Pancreas (tissue), 10 donors: Measurements from ENCODE around the gene COPE. TPM values are rescaled to one million over a fixed set of nuclear protein-coding genes. Genes with fewer than 3 reads are reported as not detected.

Experiments used
- ATAC-seq, 4 donors: fragments of 200-7000 bp; cut with Tn5 transposase; one replicate each; pipeline versions ENCODE4 v1.8.0 to v1.9.1; 2020; ENCODE audit warnings: mild to moderate bottlenecking in 4 of 4, moderate library complexity in 4 of 4
- DNase-seq, 6 donors: peaks; one replicate each; pipeline ENCODE4 v3.0.0-alpha.2; 2020
- FAIRE-seq: peaks from 2 replicates; lab custom pipeline; 2012; peaks lifted over from hg19 to GRCh38; lab: Jason Lieb, UNC
- H3K27ac ChIP-seq, 4 donors: fragments of 200-600 bp; sonication (generic); 1 replicate in 3 of 4; 2 replicates in 1 of 4; pipeline versions ENCODE4 v1.5.0 to v1.8.0; 2020
- H3K27me3 ChIP-seq, 4 donors: fragments of 200-600 bp; one replicate each; pipeline ENCODE4 v1.8.0; 2021
- H3K36me3 ChIP-seq, 3 donors: fragments of 200-600 bp; sonication (generic) in 1 of 3; one replicate each; pipeline versions ENCODE4 v1.5.0 to v1.8.0; 2020 to 2021
- H3K4me1 ChIP-seq, 3 donors: fragments of 200-600 bp; one replicate each; pipeline ENCODE4 v1.8.0; 2021
- H3K4me3 ChIP-seq, 4 donors: fragments of 200-600 bp; sonication (generic) in 2 of 4; one replicate each; pipeline versions ENCODE4 v1.5.0 to v1.8.0; 2020 to 2021
- H3K9me3 ChIP-seq, 4 donors: fragments of 200-600 bp; one replicate each; pipeline ENCODE4 v1.8.0; 2021
- WGBS, 2 donors: extraction: QIAGEN DNeasy Blood & Tissue Kit; methylation state at CpG; one replicate each; pipeline ENCODE4 v1.1.7; 2013; 5-methylcytosine and 5-hydroxymethylcytosine counted together
- intact Hi-C, 3 donors: fragments of 100-400 bp; cut with DNase I; formaldehyde crosslinking; loops; one replicate each; pipeline versions ENCODE4 v1.11.1 to v1.14.2; 2022
- polyA plus RNA-seq, 2 donors: library from polyadenylated mRNA; stranded (reverse); fragments of 200-250 nt; gene quantifications; one replicate each; pipeline ENCODE4 v1.2.3, GENCODE V29; 2013
- total RNA-seq, 6 donors: library from RNA; stranded (reverse); fragmentation: NEBNext Ultra II Directional in 4 of 6; extraction: Animal tissue kit (Norgen Biotek cat#: 25700) in 4 of 6; gene quantifications; one replicate each; pipeline versions ENCODE4 v1.2.1 to v1.2.4, GENCODE V29; 2021 to 2023
- TF ChIP-seq, protein P1 (sequence below), 4 donors: fragments of 200-600 bp; sonication (generic) in 3 of 4; IDR thresholded peaks; one replicate each; pipeline versions ENCODE4 v1.5.0 to v1.8.0; 2021; ENCODE audit warnings: antibody characterized with exemption in 4 of 4
- donor health status: healthy with polysubstance abuse.
- donor health status: DM: no; HTN: no; CAD: no; lungs with moderate emphysema.
- donor health status: DM: no; HTN: no; CAD: no.
- donor health status: control.
- donor health status: control.
- donor health status: Bipolar disorder and iron deficiency.
- donor health status: DM: yes; HTN: yes; CAD: no.
- donor health status: DM: no; HTN: no; CAD: no.
- donor health status: DM: no; HTN: no; CAD: no.
- donor health status: DM: yes; HTN: yes; CAD: no.

COPE gene
- total and polyA plus RNA-seq, 8 donors: 58.2 to 200 (median 94.2) TPM

DNA sequence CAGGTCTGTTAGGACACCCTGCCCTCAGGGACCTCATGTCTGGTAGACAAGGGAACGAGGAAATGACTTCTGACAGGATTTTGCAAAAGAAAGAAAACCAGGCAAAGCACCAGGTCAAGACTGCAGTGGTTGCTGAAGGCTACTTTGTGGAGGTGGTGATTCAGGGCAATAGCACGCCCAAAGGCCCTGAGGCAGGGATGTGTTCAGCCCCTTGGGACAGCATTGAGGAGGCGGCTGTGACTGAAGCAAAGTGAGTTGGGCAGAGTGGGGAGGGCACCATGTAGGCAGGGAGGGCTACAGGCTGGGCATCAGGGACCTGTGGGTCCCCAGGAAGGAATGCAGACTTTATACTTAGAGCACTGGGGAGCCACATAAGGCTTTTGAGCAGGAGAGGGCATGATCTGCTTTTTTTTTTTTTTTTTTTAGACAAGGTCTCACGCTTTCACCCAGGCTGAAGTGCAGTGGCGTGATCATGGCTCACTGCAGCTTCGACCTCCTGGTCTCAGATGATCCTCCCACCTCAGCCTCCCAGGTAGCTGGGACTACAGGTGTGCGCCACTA lies 32.6 kb upstream of the COPE start:
- ATAC-seq (no peak), FAIRE-seq (no peak), DNase-seq (no peak)
- Histone ChIP-seq H3K36me3 (no peaks in the 10 kb centered on the region), H3K4me3 (no peak overlapping the region), H3K4me1 (no peaks in the 10 kb centered on the region), H3K27me3 (no peaks in the 10 kb centered on the region), H3K9me3 (no peaks in the 10 kb centered on the region), H3K27ac (no peak overlapping the region)
- intact Hi-C loops: no loop called here
- TF ChIP-seq, protein P1, sequence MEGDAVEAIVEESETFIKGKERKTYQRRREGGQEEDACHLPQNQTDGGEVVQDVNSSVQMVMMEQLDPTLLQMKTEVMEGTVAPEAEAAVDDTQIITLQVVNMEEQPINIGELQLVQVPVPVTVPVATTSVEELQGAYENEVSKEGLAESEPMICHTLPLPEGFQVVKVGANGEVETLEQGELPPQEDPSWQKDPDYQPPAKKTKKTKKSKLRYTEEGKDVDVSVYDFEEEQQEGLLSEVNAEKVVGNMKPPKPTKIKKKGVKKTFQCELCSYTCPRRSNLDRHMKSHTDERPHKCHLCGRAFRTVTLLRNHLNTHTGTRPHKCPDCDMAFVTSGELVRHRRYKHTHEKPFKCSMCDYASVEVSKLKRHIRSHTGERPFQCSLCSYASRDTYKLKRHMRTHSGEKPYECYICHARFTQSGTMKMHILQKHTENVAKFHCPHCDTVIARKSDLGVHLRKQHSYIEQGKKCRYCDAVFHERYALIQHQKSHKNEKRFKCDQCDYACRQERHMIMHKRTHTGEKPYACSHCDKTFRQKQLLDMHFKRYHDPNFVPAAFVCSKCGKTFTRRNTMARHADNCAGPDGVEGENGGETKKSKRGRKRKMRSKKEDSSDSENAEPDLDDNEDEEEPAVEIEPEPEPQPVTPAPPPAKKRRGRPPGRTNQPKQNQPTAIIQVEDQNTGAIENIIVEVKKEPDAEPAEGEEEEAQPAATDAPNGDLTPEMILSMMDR (IDR thresholded peaks at IDR 0.05): no peak
- WGBS, 2 donors: 86 to 97% methylated on average over 7 of the region's 7 CpGs

DNA sequence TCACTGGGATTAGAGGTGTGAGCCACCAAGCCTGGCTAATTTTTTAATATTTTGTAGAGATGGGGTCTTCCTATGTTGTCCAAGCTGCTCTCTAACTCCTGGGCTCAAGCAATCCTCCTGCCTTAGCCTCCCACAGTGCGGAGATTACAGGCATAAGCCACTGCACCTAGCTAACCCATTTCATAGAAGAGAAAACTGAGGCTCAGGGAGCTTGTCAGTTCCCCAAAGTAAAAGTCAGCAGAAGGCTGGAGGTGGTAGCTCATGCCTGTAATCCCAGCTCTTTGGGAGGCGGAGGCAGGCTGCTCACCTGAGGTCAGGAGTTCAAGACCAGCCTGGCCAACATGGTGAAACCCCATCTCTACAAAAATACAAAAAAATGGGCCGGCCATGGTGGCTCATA lies 30.7 kb upstream of the COPE start:
- no peak for ATAC-seq
- intact Hi-C loops: no loop called here
- Histone ChIP-seq H3K27ac (no peak overlapping the region), H3K27me3 (no peaks in the 10 kb centered on the region), H3K36me3 (no peaks in the 10 kb centered on the region), H3K9me3 (no peaks in the 10 kb centered on the region), H3K4me3 (no peak overlapping the region), H3K4me1 (no peaks in the 10 kb centered on the region)
- no peak for DNase-seq
- TF ChIP-seq, protein P1 (IDR thresholded peaks at IDR 0.05): no peak
- no peak for FAIRE-seq
- 73 to 82% methylated on average over 3 of the region's 3 CpGs for WGBS, 2 donors

DNA sequence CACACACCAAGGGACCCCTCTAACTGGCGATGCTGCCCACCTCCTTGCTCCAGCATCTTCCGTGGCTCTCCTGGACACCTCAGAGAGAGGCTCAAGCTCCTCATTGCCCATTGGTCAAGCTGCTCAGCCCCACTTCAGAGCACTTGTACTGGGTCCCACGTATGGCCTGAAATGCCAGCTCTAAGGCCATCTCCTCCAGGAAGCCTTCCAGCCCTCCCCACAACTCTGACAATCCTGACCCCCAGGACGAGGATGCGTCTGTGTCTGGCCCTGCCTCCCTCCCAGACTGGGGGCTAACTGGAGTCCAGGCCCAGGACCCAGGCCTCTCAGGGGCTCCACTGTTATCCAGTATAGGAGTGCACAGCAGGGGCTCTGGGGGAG lies 29.8 kb upstream of the COPE start:
- 66 to 88% methylated on average over 5 of the region's 5 CpGs for WGBS, 2 donors
- ATAC-seq: no peak
- FAIRE-seq: no peak
- Histone ChIP-seq H3K4me1 (no peaks in the 10 kb centered on the region), H3K27ac (no peak overlapping the region), H3K4me3 (no peak overlapping the region), H3K36me3 (no peaks in the 10 kb centered on the region), H3K9me3 (no peaks in the 10 kb centered on the region), H3K27me3 (no peaks in the 10 kb centered on the region)
- DNase-seq: no peak
- TF ChIP-seq, protein P1 (IDR thresholded peaks at IDR 0.05): no peak
- intact Hi-C loops: no loop called here

DNA sequence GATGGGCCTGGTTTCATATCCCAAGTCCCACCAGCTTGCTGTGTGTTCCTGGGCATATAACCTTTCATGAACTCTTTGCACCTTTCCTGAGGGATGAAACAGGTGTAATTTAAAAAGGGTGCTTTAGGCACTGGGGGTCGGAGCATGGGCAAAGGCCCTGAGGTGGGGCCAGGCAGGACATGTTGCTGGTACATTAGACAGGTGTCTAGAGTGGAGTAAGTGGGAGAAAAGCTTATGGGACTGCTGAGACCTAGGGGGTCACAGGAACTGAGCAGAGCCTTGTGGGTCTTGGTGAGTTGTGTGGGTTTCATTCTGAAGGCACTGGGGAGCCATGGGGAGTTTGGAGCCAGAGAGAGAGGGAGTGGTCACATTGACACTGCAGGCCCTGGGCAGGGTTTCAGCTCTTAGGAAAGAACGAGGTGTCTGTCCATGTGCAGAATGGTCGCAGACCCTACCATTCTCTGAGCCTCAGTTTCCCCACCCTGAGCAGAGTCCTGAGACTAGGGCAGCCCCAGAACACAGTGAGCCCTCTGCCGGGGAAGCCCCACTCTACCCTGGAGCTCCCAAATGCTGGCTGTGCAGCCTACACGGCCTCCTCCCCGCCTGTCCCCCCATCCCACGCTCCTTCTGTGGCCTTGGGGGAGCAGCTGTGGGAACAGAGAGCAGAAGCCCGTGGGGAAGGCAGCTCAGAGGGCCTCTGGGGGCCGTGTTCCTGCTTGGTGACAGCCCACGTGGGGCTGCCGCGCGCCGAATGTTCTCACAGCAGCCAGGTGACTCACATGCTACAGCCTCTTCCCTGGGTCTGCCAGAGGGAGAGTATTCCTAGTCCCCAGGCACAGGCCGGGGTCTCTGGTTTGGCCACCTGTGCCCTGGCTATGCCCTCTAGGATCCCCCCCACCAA lies 29.1 kb upstream of the COPE start:
- ATAC-seq: no peak
- intact Hi-C loops: no loop called here
- no peaks in the 10 kb centered on the region for H3K27me3 ChIP-seq
- 63 to 73% methylated on average over 15 of the region's 15 CpGs for WGBS, 2 donors
- H3K4me1 ChIP-seq: no peaks in the 10 kb centered on the region
- TF ChIP-seq, protein P1 (IDR thresholded peaks at IDR 0.05): no peak
- DNase-seq: no peak
- H3K4me3 ChIP-seq: no peak overlapping the region
- H3K27ac ChIP-seq: no peak overlapping the region
- no peak for FAIRE-seq
- H3K9me3 ChIP-seq: no peaks in the 10 kb centered on the region
- H3K36me3 ChIP-seq: no peaks in the 10 kb centered on the region

DNA sequence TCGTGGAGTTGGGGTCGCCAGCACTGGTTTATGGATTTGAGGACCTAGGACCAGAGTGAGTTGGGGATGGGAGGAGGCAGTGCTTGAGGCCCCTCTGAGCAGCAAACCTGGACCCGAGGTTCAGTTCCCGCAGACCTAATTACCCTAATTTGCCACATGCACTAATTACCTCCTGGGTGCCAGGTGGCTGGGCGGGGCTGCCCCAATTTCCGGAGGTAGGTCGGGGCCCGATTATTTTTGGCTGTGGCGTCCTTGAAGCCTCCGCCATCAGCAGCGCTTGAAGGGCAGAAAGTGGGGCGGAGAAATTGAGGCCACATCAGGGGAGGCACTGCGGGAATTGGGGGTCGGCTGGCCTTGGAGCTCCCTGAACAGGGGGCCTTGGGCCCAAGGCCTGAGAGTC lies 27.7 kb upstream of the COPE start:
- H3K27ac ChIP-seq: no peak overlapping the region
- no peaks in the 10 kb centered on the region for H3K27me3 ChIP-seq
- no peaks in the 10 kb centered on the region for H3K36me3 ChIP-seq
- H3K4me3 ChIP-seq: no peak overlapping the region
- ATAC-seq: no peak
- no peaks in the 10 kb centered on the region for H3K9me3 ChIP-seq
- TF ChIP-seq, protein P1 (IDR thresholded peaks at IDR 0.05): no peak
- WGBS, 2 donors: 58 to 68% methylated on average over 14 of the region's 14 CpGs
- H3K4me1 ChIP-seq: no peaks in the 10 kb centered on the region
- FAIRE-seq: no peak
- intact Hi-C loops: no loop called here
- DNase-seq: no peak
